OCI-LY3 (cell line): ENCODE measurements around the gene MTFMT.

Source experiments
- H2AFZ ChIP-seq: fragments of 200-600, 300-600 bp; shearing (Covaris generic); 2 replicates; pipeline ENCODE4 v1.6.0; 2014; ENCODE audit warnings: antibody characterized with exemption, low read depth, low read length
- H3K27ac ChIP-seq: fragments of 200-600, 300-600 bp; sonication (generic); 2 replicates; pipeline ENCODE4 v1.5.1; 2014; ENCODE audit warnings: mild to moderate bottlenecking, low read length, moderate library complexity, mixed read lengths
- H3K27me3 ChIP-seq: fragments of 200-600, 300-600 bp; sonication (generic); 2 replicates; pipeline ENCODE4 v1.6.1; 2014; ENCODE audit warnings: low read depth, low read length, mixed read lengths
- H3K36me3 ChIP-seq: fragments of 200-600, 300-600 bp; sonication (generic); replicated peaks from 2 replicates; pipeline ENCODE3; 2014; ENCODE audit warnings: low read depth, low read length, mixed read lengths
- H3K4me1 ChIP-seq: fragments of 300-600, 200-600 bp; sonication (generic); 2 replicates; pipeline ENCODE4 v1.6.1; 2014; ENCODE audit warnings: low read length, mixed read lengths
- H3K4me2 ChIP-seq: fragments of 200-600, 300-600 bp; sonication (generic); 2 replicates; pipeline ENCODE4 v1.6.1; 2014; ENCODE audit warnings: low read length, mixed read lengths
- H3K4me3 ChIP-seq: fragments of 300-600, 200-600 bp; sonication (generic); 2 replicates; pipeline ENCODE4 v1.5.1; 2014; ENCODE audit warnings: antibody characterized with exemption, mild to moderate bottlenecking, low read length, moderate library complexity
- H3K79me2 ChIP-seq: fragments of 300-600, 200-600 bp; shearing (Covaris generic); 2 replicates; pipeline ENCODE4 v1.6.1; 2014; ENCODE audit warnings: mild to moderate bottlenecking, low read length, mixed read lengths
- H3K9ac ChIP-seq: fragments of 300-600, 200-600 bp; shearing (Covaris generic); 2 replicates; pipeline ENCODE4 v1.6.0; 2014; ENCODE audit warnings: mild to moderate bottlenecking, low read length, moderate library complexity
- H3K9me3 ChIP-seq: fragments of 200-600, 300-600 bp; shearing (Covaris generic); 2 replicates; pipeline ENCODE4 v1.6.1; 2014; ENCODE audit warnings: low read length, mixed read lengths; ENCODE audit not compliant: insufficient read depth
- H4K20me1 ChIP-seq: fragments of 200-600, 300-600 bp; sonication (generic); 2 replicates; pipeline ENCODE4 v1.6.1; 2016; ENCODE audit warnings: low read length, mixed read lengths; ENCODE audit not compliant: insufficient read depth
- CTCF ChIP-seq: fragments of 200-600, 300-600 bp; sonication (generic); IDR thresholded peaks from 2 replicates; pipeline ENCODE4 v1.5.1; 2014; ENCODE audit warnings: antibody characterized with exemption, low read length, low read depth
- EZH2phosphoT487 ChIP-seq: fragments of 200-600 bp; shearing (Covaris generic); IDR thresholded peaks from 2 replicates; pipeline ENCODE4 v1.6.1; 2018; ENCODE audit warnings: antibody characterized with exemption, mixed run types, low read depth

Gene MTFMT

GRCh38 chr15:65066001-65066634 lies 36.7 kb upstream of the MTFMT start:
- Histone ChIP-seq H3K27ac (no peak overlapping the region), H3K4me2 (no peak overlapping the region), H3K9me3 (no peaks in the 10 kb centered on the region), H3K27me3 (0 out of 2 replicates have a peak, but pooled peaks cover 9% of the 10 kb centered on the region), H3K79me2 (no peaks in the 10 kb centered on the region), H3K9ac (no peak overlapping the region), H4K20me1 (no peaks in the 10 kb centered on the region), H3K4me3 (no peak overlapping the region), H2AFZ (no peak overlapping the region), H3K4me1 (no peaks in the 10 kb centered on the region; the same call in 1 of the 2 replicates), H3K36me3 (no peaks in the 10 kb centered on the region)
- TF ChIP-seq EZH2phosphoT487, result no peak
- no peak for TF ChIP-seq CTCF

GRCh38 chr15:65062726-65063125 lies 33.3 kb upstream of the MTFMT start:
- Histone ChIP-seq H3K27me3 (0 out of 2 replicates have a peak, but pooled peaks cover 9% of the 10 kb centered on the region), H3K9ac (no peak overlapping the region), H3K4me1 (no peaks in the 10 kb centered on the region; the same call in 1 of the 2 replicates), H3K79me2 (no peaks in the 10 kb centered on the region), H3K9me3 (no peaks in the 10 kb centered on the region), H3K27ac (no peak overlapping the region), H3K4me2 (no peak overlapping the region), H3K4me3 (no peak overlapping the region), H3K36me3 (no peaks in the 10 kb centered on the region), H4K20me1 (no peaks in the 10 kb centered on the region), H2AFZ (no peak overlapping the region)
- TF ChIP-seq CTCF, result no peak
- no peak for TF ChIP-seq EZH2phosphoT487

- Histone ChIP-seq H3K79me2 (no peaks in the 10 kb centered on the region), H3K9me3 (no peaks in the 10 kb centered on the region), H2AFZ (no peak overlapping the region), H3K36me3 (no peaks in the 10 kb centered on the region), H3K27me3 (0 out of 2 replicates have a peak, but pooled peaks cover 9% of the 10 kb centered on the region), H3K4me1 (no peaks in the 10 kb centered on the region; the same call in 1 of the 2 replicates), H3K9ac (no peak overlapping the region), H4K20me1 (no peaks in the 10 kb centered on the region), H3K4me2 (no peak overlapping the region), H3K4me3 (no peak overlapping the region), H3K27ac (no peak overlapping the region)
- TF ChIP-seq CTCF (no peak), EZH2phosphoT487 (no peak)
These were observed 32.6 kb upstream of the MTFMT start for GRCh38 chr15:65062061-65062460.

- no peak overlapping the region for H3K27ac ChIP-seq
- TF ChIP-seq CTCF (no peak), EZH2phosphoT487 (no peak)
- H3K9ac ChIP-seq, result no peak overlapping the region
- H3K4me1 ChIP-seq, result no peaks in the 10 kb centered on the region; the same call in 1 of the 2 replicates
- no peaks in the 10 kb centered on the region for H3K79me2 ChIP-seq
- H3K4me3 ChIP-seq, result no peak overlapping the region
- no peak overlapping the region for H2AFZ ChIP-seq
- H3K9me3 ChIP-seq, result no peaks in the 10 kb centered on the region
- no peak overlapping the region for H3K4me2 ChIP-seq
- 0 out of 2 replicates have a peak, but pooled peaks cover 4% of the 10 kb centered on the region for H3K27me3 ChIP-seq
- H4K20me1 ChIP-seq, result no peaks in the 10 kb centered on the region
- no peaks in the 10 kb centered on the region for H3K36me3 ChIP-seq
These were observed 31.4 kb upstream of the MTFMT start for GRCh38 chr15:65060641-65061397.
